ENCODE results near the gene UBALD1. TPM values are rescaled to one million over a fixed set of nuclear protein-coding genes. Genes with fewer than 3 reads are reported as not detected.
A peak's percentile ranks its signal among the peaks of the same experiment; 100 is the strongest.

UBALD1 gene
- total RNA-seq, 1 donor from 2014 or later, result 26.2 TPM

- DNase-seq (ENCODE audit: missing footprints), result peak; percentile 52
- no peak for ATAC-seq
- intact Hi-C loops (cut with DNase I), result no loop called here
These were observed 34.2 kb upstream of the UBALD1 start for GRCh38 chr16:4648917-4649316.

DNA sequence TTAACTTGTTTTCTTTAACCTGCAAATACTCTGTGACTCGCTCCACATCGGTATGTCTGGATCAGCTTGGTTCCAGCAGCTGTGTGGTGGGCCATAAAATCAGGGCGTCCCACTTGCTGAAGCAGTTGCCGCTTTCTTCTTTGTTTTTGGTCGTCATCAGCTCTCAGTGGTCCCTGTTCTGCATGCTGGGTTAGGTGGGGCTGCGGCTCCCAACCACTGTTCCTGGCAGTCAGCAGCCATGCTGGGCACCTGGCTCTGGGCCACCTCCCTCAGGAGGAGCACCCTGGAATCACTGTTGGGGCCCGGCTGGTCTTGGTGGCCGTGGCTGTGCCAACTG lies 32.9 kb upstream of the UBALD1 start:
- ATAC-seq, result no peak
- intact Hi-C loops (cut with DNase I), result no loop called here
- peak; percentile 33 for DNase-seq (ENCODE audit: missing footprints)

GRCh38 chr16:4646773-4647643 lies 32.3 kb upstream of the UBALD1 start:
- intact Hi-C loops (cut with DNase I), result no loop called here
- no peak for ATAC-seq
- DNase-seq (ENCODE audit: missing footprints), result peak; percentile 35

DNA sequence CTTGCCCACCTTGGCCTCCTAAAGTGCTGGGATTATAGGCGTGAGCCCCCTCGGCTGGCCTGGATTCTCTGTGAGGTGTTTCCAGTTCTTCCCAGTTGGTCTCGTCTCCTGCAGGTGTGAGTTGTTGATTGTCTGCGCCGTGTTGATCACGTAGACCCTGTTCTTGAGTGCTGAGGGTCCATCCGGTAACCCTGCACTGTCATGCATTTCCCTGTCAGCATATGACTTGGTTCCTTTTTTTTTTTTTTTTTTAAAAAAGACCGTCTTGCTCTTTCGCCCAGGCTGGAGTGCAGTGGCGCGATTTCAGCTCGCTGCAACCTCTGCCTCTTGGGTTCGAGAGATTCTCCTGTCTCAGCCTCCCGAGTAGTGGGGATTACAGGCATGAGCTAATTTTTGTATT lies 27.2 kb upstream of the UBALD1 start:
- DNase-seq (ENCODE audit: missing footprints) (no peak), ATAC-seq (no peak)
- intact Hi-C loops (cut with DNase I), result no loop called here

GRCh38 chr16:4641306-4641687 lies 26.6 kb upstream of the UBALD1 start:
- ATAC-seq, result no peak

GRCh38 chr16:4640572-4641305 lies 26.1 kb upstream of the UBALD1 start:
- DNase-seq (ENCODE audit: missing footprints), result no peak
- no peak for ATAC-seq
- intact Hi-C loops (cut with DNase I), result no loop called here

More at GRCh38 chr16:4641306-4641687, 26.6 kb upstream of the UBALD1 start:
- intact Hi-C loops (cut with DNase I), result no loop called here
- no peak for DNase-seq (ENCODE audit: missing footprints)

DNA sequence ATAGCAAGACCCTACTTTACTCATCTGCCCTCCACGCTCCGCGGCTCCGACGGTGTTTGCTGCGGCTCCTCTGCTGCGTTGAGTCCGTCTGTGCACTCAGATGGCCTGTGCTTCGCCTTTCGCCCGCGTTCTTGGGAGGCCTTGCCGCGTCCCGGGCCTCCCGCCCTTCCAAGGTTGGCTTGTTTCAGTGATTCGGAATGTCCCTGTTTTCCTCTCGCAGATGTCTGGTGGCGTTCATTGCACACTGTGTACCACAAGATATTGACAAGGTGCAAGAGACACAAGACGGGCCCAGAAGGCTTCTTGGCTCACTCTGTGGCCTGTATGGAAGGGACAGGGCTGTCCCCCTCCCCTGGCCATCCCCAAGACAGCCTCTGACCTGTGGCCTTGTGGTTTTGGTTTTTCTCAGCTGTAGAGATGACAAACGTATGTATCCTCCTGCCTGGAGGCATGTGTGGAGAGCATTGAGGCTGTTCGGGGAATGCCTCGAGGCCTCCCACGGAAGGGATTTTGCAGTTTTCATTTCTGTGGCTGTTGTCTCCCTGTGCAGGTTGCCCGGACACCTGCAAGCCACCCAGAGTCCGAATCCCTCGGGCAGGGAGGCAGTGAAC lies 25.3 kb upstream of the UBALD1 start:
- ATAC-seq, result peak; percentile 71
- intact Hi-C loops (cut with DNase I), result no loop called here
- no peak for DNase-seq (ENCODE audit: missing footprints)

- ATAC-seq, result no peak
These were observed 22.9 kb upstream of the UBALD1 start for GRCh38 chr16:4637501-4638166.

DNA sequence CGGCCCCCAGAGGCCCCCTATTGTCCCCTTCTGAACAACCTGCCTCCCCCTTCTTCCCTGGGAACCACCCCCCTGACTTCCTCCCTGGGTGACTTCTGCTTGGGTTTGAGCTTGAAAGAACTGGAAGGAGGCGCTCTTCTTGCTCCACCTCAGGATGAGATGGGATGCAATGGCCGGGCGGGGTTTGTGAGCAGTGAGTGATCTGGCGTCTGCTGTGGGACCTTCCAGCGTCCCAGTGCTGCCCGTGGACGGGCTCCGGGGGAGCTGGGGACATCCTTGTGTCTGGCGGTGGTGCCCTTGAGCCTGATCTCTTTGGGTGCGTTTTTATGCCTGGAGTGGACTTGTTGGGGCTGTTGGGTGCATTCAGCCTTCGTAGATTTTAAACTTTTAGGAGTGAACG lies 21.5 kb upstream of the UBALD1 start:
- DNase-seq (ENCODE audit: missing footprints) (no peak), ATAC-seq (no peak)
- intact Hi-C loops (cut with DNase I), result no loop called here

More at GRCh38 chr16:4637501-4638166, 22.9 kb upstream of the UBALD1 start:
- DNase-seq (ENCODE audit: missing footprints), result no peak
- intact Hi-C loops (cut with DNase I), result no loop called here

DNA sequence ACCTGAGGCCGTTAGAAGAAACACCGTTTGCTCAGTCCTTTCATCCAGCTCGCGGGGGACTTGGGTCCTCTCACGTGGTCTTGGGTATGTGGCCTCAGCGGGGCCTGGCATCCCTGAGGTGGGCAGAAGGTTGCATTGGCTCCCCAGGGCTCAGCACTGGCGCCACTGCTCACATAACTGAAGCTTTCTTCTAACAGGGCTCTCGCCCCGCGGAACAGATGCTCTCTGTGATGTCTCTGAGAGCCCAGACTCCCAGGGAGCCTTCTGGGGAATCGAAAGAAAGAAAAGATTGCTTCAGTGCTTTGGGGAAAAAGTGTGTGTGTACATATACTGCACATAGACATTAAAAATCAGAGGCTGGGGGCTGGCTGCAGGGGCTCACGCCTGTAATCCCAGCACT lies 20.1 kb upstream of the UBALD1 start:
- DNase-seq (ENCODE audit: missing footprints), result no peak
- ATAC-seq, result no peak
- intact Hi-C loops (cut with DNase I), result no loop called here

DNA sequence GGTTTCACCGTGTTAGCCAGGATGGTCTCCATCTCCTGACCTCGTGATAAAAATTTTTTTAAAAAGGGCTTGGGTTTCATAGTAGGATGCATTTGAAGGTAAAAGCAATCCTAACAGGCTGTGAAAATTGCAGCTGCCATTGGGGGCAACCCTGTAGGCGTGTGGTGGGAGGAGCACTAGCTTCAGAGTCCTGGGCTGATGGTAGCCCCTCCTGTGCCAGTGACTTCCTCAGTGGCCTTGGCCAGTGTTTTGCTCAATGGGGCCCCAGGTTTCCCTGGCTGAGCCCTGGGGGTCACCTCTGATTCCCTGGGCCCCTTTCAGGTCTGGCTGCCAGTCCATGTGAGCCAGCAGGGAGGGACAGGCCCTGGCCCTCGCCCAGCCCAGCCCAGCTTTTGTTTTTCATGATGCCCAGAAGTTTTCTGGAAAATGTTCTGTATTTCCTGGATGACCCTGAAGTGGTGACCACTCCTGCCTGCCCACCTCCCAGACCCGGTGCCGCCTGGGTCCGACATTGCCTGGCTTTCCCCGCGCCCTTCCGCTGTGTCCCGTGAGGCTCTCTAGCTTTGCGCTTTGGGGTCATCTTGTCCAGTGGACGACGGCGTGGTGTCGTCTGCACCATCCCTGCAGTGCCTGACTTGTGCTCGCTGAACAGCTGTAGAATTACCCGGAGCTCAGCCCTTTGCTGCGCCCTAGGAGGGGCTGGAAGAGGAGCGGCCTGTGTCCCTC lies 19.4 kb upstream of the UBALD1 start:
- ATAC-seq (no peak), DNase-seq (ENCODE audit: missing footprints) (no peak)
- intact Hi-C loops (cut with DNase I), result no loop called here

- ATAC-seq, result no peak
- no peak for DNase-seq (ENCODE audit: missing footprints)
- intact Hi-C loops (cut with DNase I), result no loop called here
These were observed 16.8 kb upstream of the UBALD1 start for GRCh38 chr16:4631444-4631843.

GRCh38 chr16:4628283-4628682 lies 13.6 kb upstream of the UBALD1 start:
- intact Hi-C loops (cut with DNase I), result loop anchor here (10.0 kb wide), 1 partner anchor 327 kb away; the partner anchor contains the start of gene SEC14L5
- no peak for DNase-seq (ENCODE audit: missing footprints)
- no peak for ATAC-seq

GRCh38 chr16:4626396-4626795 lies 11.7 kb upstream of the UBALD1 start:
- intact Hi-C loops (cut with DNase I), result loop anchor here (10.0 kb wide), 1 partner anchor 328 kb away; the partner anchor contains the start of gene SEC14L5
- ATAC-seq, result no peak

GRCh38 chr16:4625560-4626159 lies 11.0 kb upstream of the UBALD1 start:
- intact Hi-C loops (cut with DNase I), result loop anchor here (2.0 to 10.0 kb wide), 2 partner anchors 51 to 329 kb away; partner anchors contain the start of gene SEC14L5
- ATAC-seq, result no peak
- no peak for DNase-seq (ENCODE audit: missing footprints)

More at GRCh38 chr16:4626396-4626795, 11.7 kb upstream of the UBALD1 start:
- DNase-seq (ENCODE audit: missing footprints), result no peak

DNA sequence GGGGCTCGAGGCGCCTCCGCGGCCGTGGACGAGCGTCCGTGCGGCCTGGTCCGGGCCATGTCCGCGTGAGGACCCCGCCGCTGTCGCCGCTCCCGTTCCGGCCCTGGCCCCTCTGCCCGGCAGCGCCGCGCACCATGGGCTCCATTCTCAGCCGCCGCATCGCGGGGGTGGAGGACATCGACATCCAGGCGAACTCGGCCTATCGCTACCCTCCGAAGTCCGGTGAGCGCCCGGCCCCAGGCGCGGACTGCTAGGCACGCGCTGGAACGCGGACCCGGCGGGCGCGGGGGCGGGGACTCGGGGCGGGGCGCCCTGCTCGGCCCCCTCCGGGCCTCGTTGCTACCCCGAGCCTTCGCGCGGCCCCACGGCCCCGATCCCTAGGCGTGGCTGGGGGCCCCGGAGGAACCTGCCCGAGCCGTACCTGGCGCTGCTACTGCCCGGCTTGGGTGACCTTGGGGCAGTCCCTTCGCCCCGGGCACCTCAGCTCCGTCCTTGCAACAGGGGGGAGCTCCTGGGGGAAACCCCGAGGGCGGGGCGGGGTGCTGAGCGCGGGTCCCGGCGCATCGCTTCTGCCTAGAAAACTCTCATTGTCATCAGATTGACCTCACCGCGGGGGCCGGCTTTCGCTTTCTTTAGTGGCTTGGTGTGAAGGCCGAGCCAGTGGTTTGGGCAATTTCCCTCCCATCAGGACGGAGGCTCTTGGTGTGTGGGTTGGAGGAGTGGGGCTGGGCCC lies 10.3 kb upstream of the UBALD1 start:
- DNase-seq (ENCODE audit: missing footprints) (peak; percentile 89), ATAC-seq (peak; percentile 25)
- intact Hi-C loops (cut with DNase I), result loop anchor here (2.0 to 10.0 kb wide), 2 partner anchors 52 to 330 kb away; partner anchors contain the start of gene SEC14L5

Data from Right ventricle myocardium inferior (tissue), 1 donor.